HG02852 (cell line): ENCODE data around the gene CARHSP1.
"Not testable (repeated sequence)": the region's sequence is repeated elsewhere in the genome, so short reads cannot be mapped to it uniquely, and the experiment has no call there.

Experiments
- ATAC-seq: cut with Tn5 transposase; IDR thresholded peaks from one replicate; pipeline ENCODE4 v1.9.1; 2021; ENCODE audit warnings: mild to moderate bottlenecking, moderate library complexity; ENCODE audit not compliant: unreplicated experiment

The CARHSP1 gene

GRCh38 chr16:8858994-8859912, 9.6 kb downstream of the CARHSP1 start:
- no peak for ATAC-seq

- ATAC-seq = no peak
Measured at GRCh38 chr16:8855972-8856371, 12.8 kb downstream of the CARHSP1 start.

GRCh38 chr16:8855051-8855786, 13.6 kb downstream of the CARHSP1 start:
- ATAC-seq = no peak

GRCh38 chr16:8854298-8854948, 14.4 kb downstream of the CARHSP1 start:
- no peak for ATAC-seq

GRCh38 chr16:8853611-8854010, 15.2 kb downstream of the CARHSP1 start:
- no peak for ATAC-seq

- no peak for ATAC-seq
Measured at GRCh38 chr16:8853150-8853549, 15.7 kb downstream of the CARHSP1 start.

- no peak for ATAC-seq
Measured at GRCh38 chr16:8852534-8852933, 16.3 kb downstream of the CARHSP1 start.

- no peak for ATAC-seq
Measured at GRCh38 chr16:8851761-8852403, 16.9 kb downstream of the CARHSP1 start.

- no peak for ATAC-seq
Measured at GRCh38 chr16:8850279-8850885, 18.4 kb downstream of the CARHSP1 start.

GRCh38 chr16:8849411-8850011, 19.3 kb downstream of the CARHSP1 start:
- ATAC-seq = no peak

GRCh38 chr16:8848939-8849391, 19.8 kb downstream of the CARHSP1 start:
- ATAC-seq = no peak

GRCh38 chr16:8848231-8848938, 20.4 kb downstream of the CARHSP1 start:
- ATAC-seq = no peak

GRCh38 chr16:8847623-8848022, 21.2 kb downstream of the CARHSP1 start:
- no peak for ATAC-seq

GRCh38 chr16:8847145-8847544, 21.7 kb downstream of the CARHSP1 start:
- no peak for ATAC-seq

- ATAC-seq = no peak
Measured at GRCh38 chr16:8846401-8846932, 22.3 kb downstream of the CARHSP1 start.

GRCh38 chr16:8845699-8846298, 23.0 kb downstream of the CARHSP1 start:
- no peak for ATAC-seq

- ATAC-seq = not testable (repeated sequence)
Measured at GRCh38 chr16:8843296-8843695, 25.5 kb downstream of the CARHSP1 start.

- not testable (repeated sequence) for ATAC-seq
Measured at GRCh38 chr16:8842016-8842415, 26.8 kb downstream of the CARHSP1 start.

- not testable (repeated sequence) for ATAC-seq
Measured at GRCh38 chr16:8837594-8837993, 31.2 kb downstream of the CARHSP1 start.
